SK-N-SH (cell line): ENCODE measurements around the gene UCN2. TPM values are rescaled to one million over a fixed set of nuclear protein-coding genes. Genes with fewer than 3 reads are reported as not detected.

Source experiments
- CTCF ChIA-PET: fragments of 300-600, 350-600 bp; formaldehyde crosslinking; extraction: SDS; loops from one replicate; lab custom pipeline; 2021; lab: Yijun Ruan, JAX
- POLR2A ChIA-PET: fragments of 350-600 bp; sonication (Branson Sonifier 250); formaldehyde crosslinking; extraction: SDS; loops from one replicate; lab custom pipeline; 2020; ENCODE audit warnings: antibody characterized with exemption, inconsistent platforms; lab: Yijun Ruan, JAX
- DNase-seq: peaks from one replicate; pipeline ENCODE4 v3.0.0; 2012
- H2AFZ ChIP-seq: fragments of 200-600 bp; sonication (generic); 2 replicates; pipeline ENCODE4 v1.8.1; 2016; ENCODE audit warnings: antibody characterized with exemption, mild to moderate bottlenecking, low read depth
- H3F3A ChIP-seq: fragments of 200-600 bp; sonication (generic); replicated peaks from 2 replicates; pipeline ENCODE3; 2016; ENCODE audit warnings: antibody characterized with exemption, mild to moderate bottlenecking; ENCODE audit not compliant: insufficient read depth
- H3K27ac ChIP-seq, 2 experiments: fragments of 200-500 bp in 1 of 2; fragments of 200-600 bp in 1 of 2; sonication (Bioruptor generic) in 1 of 2; sonication (generic), shearing (Covaris generic) in 1 of 2; 2 replicates each; pipeline versions ENCODE4 v1.5.1 to v1.6.1; 2014 to 2016; ENCODE audit warnings: low read depth in 2 of 2, inconsistent platforms in 1 of 2, low read length in 1 of 2, mild to moderate bottlenecking in 1 of 2, mixed read lengths in 1 of 2
- H3K27me3 ChIP-seq: fragments of 200-600 bp; sonication (generic), shearing (Covaris generic); 2 replicates; pipeline ENCODE4 v1.6.1; 2016; ENCODE audit warnings: mixed run types; ENCODE audit not compliant: insufficient read depth
- H3K36me3 ChIP-seq, 2 experiments: fragments of 200-500 bp in 1 of 2; fragments of 200-600 bp in 1 of 2; sonication (Bioruptor generic) in 1 of 2; sonication (generic) in 1 of 2; replicated peaks in 1 of 2; 2 replicates each; pipeline versions ENCODE3 to v1.5.1; 2014 to 2016; ENCODE audit warnings: low read length in 1 of 2, mild to moderate bottlenecking in 1 of 2; ENCODE audit not compliant: insufficient read depth in 2 of 2, control insufficient read depth in 1 of 2
- H3K4me1 ChIP-seq, 2 experiments: fragments of 200-500 bp in 1 of 2; fragments of 200-600 bp in 1 of 2; sonication (Bioruptor generic) in 1 of 2; sonication (generic), shearing (Covaris generic) in 1 of 2; 2 replicates each; pipeline versions ENCODE4 v1.5.1 to v1.6.1; 2014 to 2016; ENCODE audit warnings: low read depth in 1 of 2, low read length in 1 of 2, mixed run types in 1 of 2; ENCODE audit not compliant: insufficient read depth in 2 of 2, control insufficient read depth in 1 of 2
- H3K4me2 ChIP-seq: fragments of 200-600 bp; sonication (generic), shearing (Covaris generic); 2 replicates; pipeline ENCODE4 v1.6.1; 2017; ENCODE audit warnings: mixed run types
- H3K4me3 ChIP-seq, 2 experiments: fragments of 200-500 bp in 1 of 2; fragments of 200-600 bp in 1 of 2; sonication (Bioruptor generic) in 1 of 2; sonication (generic), shearing (Covaris generic) in 1 of 2; 2 replicates each; pipeline versions ENCODE4 v1.5.1 to v1.8.1; 2014 to 2016; ENCODE audit warnings: low read depth in 2 of 2, inconsistent platforms in 1 of 2, low read length in 1 of 2, mild to moderate bottlenecking in 1 of 2, mixed read lengths in 1 of 2, moderate library complexity in 1 of 2
- H3K79me2 ChIP-seq: fragments of 200-600 bp; sonication (generic); 2 replicates; pipeline ENCODE4 v1.8.1; 2017; ENCODE audit warnings: mild to moderate bottlenecking; ENCODE audit not compliant: insufficient read depth
- H3K9ac ChIP-seq: fragments of 200-600 bp; sonication (generic); 2 replicates; pipeline ENCODE4 v1.6.1; 2017; ENCODE audit warnings: mixed run types
- H3K9me2 ChIP-seq: fragments of 200-600 bp; sonication (generic); 2 replicates; pipeline ENCODE4 v1.6.1; 2017; ENCODE audit warnings: mixed run types
- H3K9me3 ChIP-seq: fragments of 200-600 bp; sonication (generic); 2 replicates; pipeline ENCODE4 v1.6.1; 2017; ENCODE audit warnings: mixed run types, mild to moderate bottlenecking, moderate library complexity
- H4K20me1 ChIP-seq: fragments of 200-600 bp; sonication (generic); 2 replicates; pipeline ENCODE4 v1.6.1; 2017; ENCODE audit warnings: mild to moderate bottlenecking, mixed run types; ENCODE audit not compliant: insufficient read depth
- CHD2 ChIP-seq: fragments of 150-350 bp; IDR thresholded peaks from 2 replicates; pipeline ENCODE4 v1.6.1; 2018; ENCODE audit warnings: low read length; ENCODE audit not compliant: partially characterized antibody
- ELF1 ChIP-seq: IDR thresholded peaks from 2 replicates; pipeline ENCODE4 v1.4.0; 2012
- FOXJ3 ChIP-seq: sonication (generic); formaldehyde crosslinking; IDR thresholded peaks from 2 replicates; pipeline ENCODE4 v1.5.1; 2020; ENCODE audit warnings: mild to moderate bottlenecking, missing genetic modification reagents
- POLR2AphosphoS5 ChIP-seq: IDR thresholded peaks from 2 replicates; pipeline ENCODE4 v1.6.1; 2012; ENCODE audit warnings: low read depth, low read length
- YY1 ChIP-seq: IDR thresholded peaks from 2 replicates; pipeline ENCODE4 v1.4.0; 2012; ENCODE audit warnings: low read depth, mild to moderate bottlenecking
- WGBS: methylation state at CpG from one replicate; pipeline ENCODE4 v1.1.6; 2017; ENCODE audit warnings: low lambda C conversion rate; 5-methylcytosine and 5-hydroxymethylcytosine counted together
- polyA plus RNA-seq, 3 experiments: library from polyadenylated mRNA; depleted of rRNA; stranded (reverse); fragments of >200 nt; gene quantifications; 2 replicates each; pipeline ENCODE4 v1.2.3, GENCODE V29; 2012
- TF ChIP-seq, protein P1 (sequence below): IDR thresholded peaks from 2 replicates; pipeline ENCODE4 v1.4.0; 2012; ENCODE audit warnings: low read depth
- TF ChIP-seq, protein P2 (sequence below): IDR thresholded peaks from 2 replicates; pipeline ENCODE4 v1.6.1; 2012; ENCODE audit warnings: mild to moderate bottlenecking, low read depth, low read length, moderate library complexity
- TF ChIP-seq, protein P3 (sequence below): fragments of 200-600 bp; sonication (generic); IDR thresholded peaks from 2 replicates; pipeline ENCODE4 v1.6.1; 2017; ENCODE audit warnings: antibody characterized with exemption, mild to moderate bottlenecking, moderate library complexity
- TF ChIP-seq, protein P4 (sequence below): IDR thresholded peaks from 2 replicates; pipeline ENCODE4 v1.4.0; 2012; ENCODE audit warnings: low read depth, borderline replicate concordance

UCN2 gene
- polyA plus RNA-seq, 1 of the 3 experiments (the other 2 are of a cell fraction): 0.69 TPM

DNA sequence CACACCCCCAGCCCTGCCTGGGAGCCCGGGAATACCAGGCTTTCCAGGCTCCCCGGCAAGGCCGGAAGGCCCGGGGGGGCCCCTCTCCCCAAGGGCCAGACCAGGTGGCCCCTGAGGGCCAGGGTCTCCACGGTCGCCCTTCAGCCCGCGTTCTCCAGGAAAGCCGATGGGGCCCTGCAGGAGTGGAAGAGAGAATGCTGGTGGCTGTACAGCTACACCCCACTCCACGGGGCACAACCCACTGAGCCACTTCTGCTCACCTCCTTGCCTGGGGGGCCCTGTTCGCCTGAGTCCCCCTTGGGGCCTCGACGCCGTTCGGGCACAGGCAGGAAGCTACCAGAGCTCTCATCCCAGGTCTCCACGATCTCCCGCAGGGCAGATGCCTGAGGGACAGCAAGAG, 11.8 kb upstream of the UCN2 start:
- Histone ChIP-seq H3F3A (no peaks in the 10 kb centered on the region), H3K4me1 (no peaks in the 10 kb centered on the region), H3K4me3 (no peak overlapping the region), H3K9me2 (no peaks in the 10 kb centered on the region), H3K27me3 (no peaks in the 10 kb centered on the region), H3K36me3 (no peaks in the 10 kb centered on the region), H3K79me2 (no peaks in the 10 kb centered on the region), H2AFZ (no peak overlapping the region), H4K20me1 (no peaks in the 10 kb centered on the region), H3K27ac (no peak overlapping the region), H3K4me2 (no peak overlapping the region), H3K9ac (no peak overlapping the region), H3K9me3 (no peaks in the 10 kb centered on the region)
- POLR2A ChIA-PET: interaction anchor here (0.6 kb wide), 1 partner anchor 226 kb away, joined by 3 read pairs; no protein-coding TSS in a partner anchor
- TF ChIP-seq, protein P1, sequence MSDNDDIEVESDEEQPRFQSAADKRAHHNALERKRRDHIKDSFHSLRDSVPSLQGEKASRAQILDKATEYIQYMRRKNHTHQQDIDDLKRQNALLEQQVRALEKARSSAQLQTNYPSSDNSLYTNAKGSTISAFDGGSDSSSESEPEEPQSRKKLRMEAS: no peak
- TF ChIP-seq, protein P2, sequence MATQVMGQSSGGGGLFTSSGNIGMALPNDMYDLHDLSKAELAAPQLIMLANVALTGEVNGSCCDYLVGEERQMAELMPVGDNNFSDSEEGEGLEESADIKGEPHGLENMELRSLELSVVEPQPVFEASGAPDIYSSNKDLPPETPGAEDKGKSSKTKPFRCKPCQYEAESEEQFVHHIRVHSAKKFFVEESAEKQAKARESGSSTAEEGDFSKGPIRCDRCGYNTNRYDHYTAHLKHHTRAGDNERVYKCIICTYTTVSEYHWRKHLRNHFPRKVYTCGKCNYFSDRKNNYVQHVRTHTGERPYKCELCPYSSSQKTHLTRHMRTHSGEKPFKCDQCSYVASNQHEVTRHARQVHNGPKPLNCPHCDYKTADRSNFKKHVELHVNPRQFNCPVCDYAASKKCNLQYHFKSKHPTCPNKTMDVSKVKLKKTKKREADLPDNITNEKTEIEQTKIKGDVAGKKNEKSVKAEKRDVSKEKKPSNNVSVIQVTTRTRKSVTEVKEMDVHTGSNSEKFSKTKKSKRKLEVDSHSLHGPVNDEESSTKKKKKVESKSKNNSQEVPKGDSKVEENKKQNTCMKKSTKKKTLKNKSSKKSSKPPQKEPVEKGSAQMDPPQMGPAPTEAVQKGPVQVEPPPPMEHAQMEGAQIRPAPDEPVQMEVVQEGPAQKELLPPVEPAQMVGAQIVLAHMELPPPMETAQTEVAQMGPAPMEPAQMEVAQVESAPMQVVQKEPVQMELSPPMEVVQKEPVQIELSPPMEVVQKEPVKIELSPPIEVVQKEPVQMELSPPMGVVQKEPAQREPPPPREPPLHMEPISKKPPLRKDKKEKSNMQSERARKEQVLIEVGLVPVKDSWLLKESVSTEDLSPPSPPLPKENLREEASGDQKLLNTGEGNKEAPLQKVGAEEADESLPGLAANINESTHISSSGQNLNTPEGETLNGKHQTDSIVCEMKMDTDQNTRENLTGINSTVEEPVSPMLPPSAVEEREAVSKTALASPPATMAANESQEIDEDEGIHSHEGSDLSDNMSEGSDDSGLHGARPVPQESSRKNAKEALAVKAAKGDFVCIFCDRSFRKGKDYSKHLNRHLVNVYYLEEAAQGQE: no peak
- TF ChIP-seq FOXJ3 (CRISPR knock-in tag) (no peak), CHD2 (no peak)
- CTCF ChIA-PET: no interaction called here
- no peak for DNase-seq
- 71% methylated on average over 2 of the region's 17 CpGs for WGBS

DNA sequence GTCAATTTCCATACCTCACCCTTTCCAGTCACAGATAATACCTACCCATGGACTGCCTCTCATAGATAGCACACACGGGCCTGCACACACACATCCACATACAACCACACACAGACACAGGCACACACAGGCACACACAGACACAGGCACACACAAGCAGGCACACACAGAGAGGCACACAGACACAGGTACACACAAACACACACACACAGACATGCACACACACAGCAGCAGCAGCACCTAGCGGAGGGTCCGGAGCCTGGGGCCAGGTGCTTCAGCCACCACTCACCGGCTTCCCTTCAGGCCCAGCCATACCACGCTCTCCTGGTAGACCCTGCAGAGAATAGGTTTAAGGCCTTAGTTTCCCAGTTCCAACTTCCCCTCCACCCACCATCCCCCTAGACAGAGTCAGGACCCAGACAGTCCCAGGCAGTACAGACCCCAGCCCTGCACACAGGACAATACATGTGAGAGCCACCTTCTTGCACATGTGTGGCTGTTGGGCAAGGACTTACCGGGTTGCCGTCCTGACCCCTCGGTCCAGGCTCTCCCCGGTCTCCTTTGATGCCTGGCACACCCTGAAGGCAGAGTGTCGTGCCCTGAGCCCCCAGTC, 10.5 kb upstream of the UCN2 start:
- Histone ChIP-seq H3K79me2 (no peaks in the 10 kb centered on the region), H3K27me3 (no peaks in the 10 kb centered on the region), H3K9me2 (no peaks in the 10 kb centered on the region), H3K4me2 (no peak overlapping the region), H3F3A (no peaks in the 10 kb centered on the region), H3K36me3 (no peaks in the 10 kb centered on the region), H2AFZ (no peak overlapping the region), H3K4me3 (no peak overlapping the region), H3K27ac (no peak overlapping the region), H3K4me1 (no peaks in the 10 kb centered on the region), H3K9ac (no peak overlapping the region), H4K20me1 (no peaks in the 10 kb centered on the region), H3K9me3 (no peaks in the 10 kb centered on the region)
- 100% methylated on average over 5 of the region's 10 CpGs for WGBS
- TF ChIP-seq, protein P3, sequence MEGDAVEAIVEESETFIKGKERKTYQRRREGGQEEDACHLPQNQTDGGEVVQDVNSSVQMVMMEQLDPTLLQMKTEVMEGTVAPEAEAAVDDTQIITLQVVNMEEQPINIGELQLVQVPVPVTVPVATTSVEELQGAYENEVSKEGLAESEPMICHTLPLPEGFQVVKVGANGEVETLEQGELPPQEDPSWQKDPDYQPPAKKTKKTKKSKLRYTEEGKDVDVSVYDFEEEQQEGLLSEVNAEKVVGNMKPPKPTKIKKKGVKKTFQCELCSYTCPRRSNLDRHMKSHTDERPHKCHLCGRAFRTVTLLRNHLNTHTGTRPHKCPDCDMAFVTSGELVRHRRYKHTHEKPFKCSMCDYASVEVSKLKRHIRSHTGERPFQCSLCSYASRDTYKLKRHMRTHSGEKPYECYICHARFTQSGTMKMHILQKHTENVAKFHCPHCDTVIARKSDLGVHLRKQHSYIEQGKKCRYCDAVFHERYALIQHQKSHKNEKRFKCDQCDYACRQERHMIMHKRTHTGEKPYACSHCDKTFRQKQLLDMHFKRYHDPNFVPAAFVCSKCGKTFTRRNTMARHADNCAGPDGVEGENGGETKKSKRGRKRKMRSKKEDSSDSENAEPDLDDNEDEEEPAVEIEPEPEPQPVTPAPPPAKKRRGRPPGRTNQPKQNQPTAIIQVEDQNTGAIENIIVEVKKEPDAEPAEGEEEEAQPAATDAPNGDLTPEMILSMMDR: no peak
- TF ChIP-seq, protein P4, sequence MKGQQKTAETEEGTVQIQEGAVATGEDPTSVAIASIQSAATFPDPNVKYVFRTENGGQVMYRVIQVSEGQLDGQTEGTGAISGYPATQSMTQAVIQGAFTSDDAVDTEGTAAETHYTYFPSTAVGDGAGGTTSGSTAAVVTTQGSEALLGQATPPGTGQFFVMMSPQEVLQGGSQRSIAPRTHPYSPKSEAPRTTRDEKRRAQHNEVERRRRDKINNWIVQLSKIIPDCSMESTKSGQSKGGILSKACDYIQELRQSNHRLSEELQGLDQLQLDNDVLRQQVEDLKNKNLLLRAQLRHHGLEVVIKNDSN: no peak
- TF ChIP-seq ELF1 (no peak), YY1 (no peak), POLR2AphosphoS5 (no peak)
- DNase-seq: no peak
- POLR2A ChIA-PET: no interaction called here
- CTCF ChIA-PET: no interaction called here
